A375 (cell line): ENCODE results near the gene BHLHE40. TPM values are rescaled to one million over a fixed set of nuclear protein-coding genes. Genes with fewer than 3 reads are reported as not detected.

ENCODE experiments used
- total RNA-seq: library from RNA; depleted of rRNA; stranded (reverse); fragments of >200 nt; shearing (Covaris generic); gene quantifications from 2 replicates; pipeline ENCODE4 v1.2.3, GENCODE V29; 2014; rRNA removed

Gene BHLHE40
- total RNA-seq, result 61.1 and 69.3 TPM in 2 replicates

GRCh38 chr3:4979428-4980228, at the start of gene BHLHE40:
TSS of gene BHLHE40 (plus strand) at chr3:4979437. CDS start at chr3:4979719, 282 bp downstream.

Other genes starting within 250 kb of the BHLHE40 start
- 22.1 and 24.5 TPM in 2 replicates for gene ARL8B, start 142.9 kb downstream of the BHLHE40 start, total RNA-seq
- gene EDEM1, start 208.3 kb downstream of the BHLHE40 start, total RNA-seq, result 33.3 and 47.0 TPM in 2 replicates